Activated CD8-positive, alpha-beta T cell treated with anti-CD3 and anti-CD28 coated beads for 36 hours (primary cell): ENCODE data around the gene RNF157. TPM values are rescaled to one million over a fixed set of nuclear protein-coding genes. Genes with fewer than 3 reads are reported as not detected.
A peak's percentile ranks its signal among the peaks of the same experiment; 100 is the strongest.

Experiments
- ATAC-seq: fragments of 200-7000 bp; cut with Tn5 transposase; one replicate; pipeline ENCODE4 v1.10.0; 2021; ENCODE audit warnings: mild to moderate bottlenecking, moderate library complexity
- CTCF ChIA-PET: fragments of 350-600 bp; sonication (Branson Sonifier 250); formaldehyde crosslinking; loops from one replicate; lab custom pipeline; 2021; ENCODE audit warnings: antibody characterized with exemption; lab: Charles Lee
- POLR2A ChIA-PET: fragments of 350-600 bp; sonication (Branson Sonifier 250); formaldehyde crosslinking; loops from one replicate; lab custom pipeline; 2021; ENCODE audit warnings: antibody characterized with exemption; lab: Charles Lee
- DNase-seq: peaks from one replicate; pipeline ENCODE4 v3.0.0-alpha.2; 2020
- H3K27ac Mint-ChIP-seq: one replicate; pipeline ENCODE4 v1.8.0; 2021; ENCODE audit warnings: mild to moderate bottlenecking, mixed read lengths
- H3K27me3 Mint-ChIP-seq: one replicate; pipeline ENCODE4 v1.8.0; 2021; ENCODE audit warnings: mixed read lengths
- H3K36me3 Mint-ChIP-seq: one replicate; pipeline ENCODE4 v1.8.0; 2021; ENCODE audit warnings: low read depth, mixed read lengths
- H3K4me1 Mint-ChIP-seq: one replicate; pipeline ENCODE4 v1.8.0; 2021; ENCODE audit warnings: low read depth, mixed read lengths
- H3K4me3 Mint-ChIP-seq: one replicate; pipeline ENCODE4 v1.8.0; 2021; ENCODE audit warnings: mild to moderate bottlenecking, moderate library complexity, mixed read lengths
- H3K9me3 Mint-ChIP-seq: one replicate; pipeline ENCODE4 v1.8.0; 2021; ENCODE audit warnings: mixed read lengths
- CTCF ChIP-seq: fragments of 200-600 bp; IDR thresholded peaks from one replicate; pipeline ENCODE4 v1.8.0; 2022; ENCODE audit warnings: antibody characterized with exemption, mild to moderate bottlenecking
- intact Hi-C: fragments of 100-400 bp; cut with micrococcal nuclease; formaldehyde crosslinking; loops from one replicate; pipeline ENCODE4 v1.10.0; 2022
- total RNA-seq, 2 experiments: library from RNA; stranded (reverse); gene quantifications; one replicate each; pipeline ENCODE4 v1.2.3, GENCODE V29; 2021

Gene RNF157
- total RNA-seq, 2 experiments from 2014 or later = 37.2 to 44.5 TPM

GRCh38 chr17:76106703-76107102, 133.6 kb downstream of the RNF157 start:
- Mint-ChIP-seq H3K9me3 (no peaks in the 10 kb centered on the region), H3K27me3 (no peaks in the 10 kb centered on the region), H3K4me1 (peaks cover 15% of the 10 kb centered on the region), H3K36me3 (peaks cover 2% of the 10 kb centered on the region), H3K4me3 (no peak overlapping the region), H3K27ac (no peak overlapping the region)
- ATAC-seq = no peak
- no peak for DNase-seq
- no peak for TF ChIP-seq CTCF
- CTCF ChIA-PET = interaction anchor here (1.0 to 4.5 kb wide), 8 partner anchors 10 to 201 kb away, joined by 3 to 27 read pairs (median 6); no protein-coding TSS in a partner anchor
- intact Hi-C loops = no loop called here
- POLR2A ChIA-PET = interaction anchor here (0.5 to 1.4 kb wide), 2 partner anchors 246 to 644 kb away, joined by 3 to 4 read pairs; no protein-coding TSS in a partner anchor

GRCh38 chr17:76104896-76105231, 135.4 kb downstream of the RNF157 start:
- Mint-ChIP-seq H3K9me3 (no peaks in the 10 kb centered on the region), H3K27me3 (no peaks in the 10 kb centered on the region), H3K36me3 (peaks cover 12% of the 10 kb centered on the region), H3K4me3 (peak overlapping the region; percentile 93), H3K27ac (peak overlapping the region; percentile 97), H3K4me1 (peaks cover 25% of the 10 kb centered on the region)
- ATAC-seq (no peak), DNase-seq (no peak)
- ChIA-PET CTCF (interaction anchor here (0.8 to 4.5 kb wide), 4 partner anchors 14 to 170 kb away, joined by 3 to 27 read pairs (median 4); no protein-coding TSS in a partner anchor), POLR2A (interaction anchor here (1.0 to 2.4 kb wide), 8 partner anchors 11 to 249 kb away, joined by 3 to 15 read pairs (median 6); partner anchors contain the start of genes PRPSAP1 and ZACN)
- TF ChIP-seq CTCF = no peak
- intact Hi-C loops = loop anchor here (5.0 kb wide), 1 partner anchor 88 kb away; no protein-coding TSS in a partner anchor

GRCh38 chr17:76104140-76104895, 136.0 kb downstream of the RNF157 start:
- ATAC-seq (no peak), DNase-seq (no peak)
- Mint-ChIP-seq H3K27me3 (no peaks in the 10 kb centered on the region), H3K4me1 (peaks cover 25% of the 10 kb centered on the region), H3K36me3 (peaks cover 13% of the 10 kb centered on the region), H3K9me3 (no peaks in the 10 kb centered on the region), H3K4me3 (peak overlapping the region; percentile 93), H3K27ac (peak overlapping the region; percentile 97)
- no peak for TF ChIP-seq CTCF
- intact Hi-C loops = loop anchor here (5.0 kb wide), 1 partner anchor 87 kb away; no protein-coding TSS in a partner anchor
- ChIA-PET POLR2A (interaction anchor here (1.0 to 2.4 kb wide), 17 partner anchors 11 to 250 kb away, joined by 3 to 15 read pairs (median 6); partner anchors contain the start of genes FOXJ1, PRPSAP1, UBALD2 and ZACN), CTCF (interaction anchor here (0.8 to 4.5 kb wide), 7 partner anchors 14 to 177 kb away, joined by 3 to 27 read pairs (median 4); no protein-coding TSS in a partner anchor)

DNA sequence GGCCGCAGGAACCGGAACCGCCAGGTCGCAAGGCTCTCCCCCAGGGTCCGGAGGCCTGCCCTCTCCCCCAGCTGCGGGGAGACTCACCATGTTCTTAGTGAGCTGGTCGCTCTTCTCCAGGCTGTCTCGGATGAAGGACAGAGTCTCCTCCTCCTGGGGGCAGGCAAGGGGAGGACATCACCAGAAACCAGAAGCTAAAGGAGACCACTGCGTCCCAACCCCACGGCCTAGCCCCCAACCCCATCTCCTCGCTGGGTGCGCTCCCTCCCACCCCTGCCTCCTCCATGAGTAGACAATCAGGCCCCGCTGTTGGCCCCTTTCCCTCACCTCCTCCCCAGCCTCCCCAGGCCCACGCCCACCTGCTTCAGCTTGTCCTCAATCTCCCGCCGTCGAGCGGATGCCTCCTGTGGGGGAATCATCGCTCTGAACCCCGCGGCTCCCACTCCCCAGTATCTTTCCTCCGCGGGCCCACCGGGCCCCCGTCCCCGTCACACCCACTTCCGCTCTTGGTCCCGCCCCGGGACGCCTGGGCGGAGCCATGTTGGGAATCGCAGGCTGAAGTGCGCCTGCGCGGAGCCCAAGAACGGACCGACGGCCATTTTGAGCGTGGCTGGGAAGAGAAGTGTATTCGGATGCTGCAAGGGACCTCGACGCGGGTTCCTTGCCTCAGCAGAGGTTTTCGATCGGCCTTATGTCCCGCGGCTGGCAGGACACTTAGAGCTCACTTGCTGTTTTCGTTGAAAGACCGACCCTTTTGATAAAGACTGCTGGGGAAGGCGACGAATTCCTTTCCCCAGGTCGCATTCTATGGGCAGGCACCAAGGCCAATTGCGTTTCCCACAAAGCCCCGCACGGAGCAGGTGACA, 136.8 kb downstream of the RNF157 start, which contains the start of gene EXOC7:
TSS of gene EXOC7 (minus strand) at position 514 of the 866 bp plus-strand sequence. CDS start at position 419, 95 bp downstream.
- Mint-ChIP-seq H3K4me3 (peak within 1 kb of the TSS; percentile 93), H3K36me3 (peaks cover 15% of the 10 kb centered on the region), H3K4me1 (peaks cover 25% of the 10 kb centered on the region), H3K9me3 (no peaks in the 10 kb centered on the region), H3K27me3 (no peaks in the 10 kb centered on the region), H3K27ac (peak within 1 kb of the TSS; percentile 97)
- intact Hi-C loops = loop anchor here (5.0 kb wide), 1 partner anchor 86 kb away; no protein-coding TSS in a partner anchor
- POLR2A ChIA-PET = interaction anchor here (1.0 to 2.4 kb wide), 18 partner anchors 10 to 251 kb away, joined by 3 to 15 read pairs (median 6); partner anchors contain the start of genes FOXJ1, PRPSAP1, UBALD2 and ZACN
- DNase-seq (peak; percentile 94), ATAC-seq (peak; percentile 95)
- CTCF ChIA-PET = interaction anchor here (0.6 to 4.5 kb wide), 11 partner anchors 28 to 294 kb away, joined by 3 to 27 read pairs (median 3); no protein-coding TSS in a partner anchor
- no peak for TF ChIP-seq CTCF
